GM19239 (cell line): Measurements from ENCODE around the gene DDR1.
"Not testable (repeated sequence)": the region's sequence is repeated elsewhere in the genome, so short reads cannot be mapped to it uniquely, and the experiment has no call there.

ENCODE experiments used
- DNase-seq: peaks from one replicate; pipeline ENCODE4 v3.0.0; 2011; ENCODE audit warnings: low spot score; ENCODE audit not compliant: insufficient read length
- FAIRE-seq: peaks from 2 replicates; lab custom pipeline; 2011; peaks lifted over from hg19 to GRCh38; lab: Jason Lieb, UNC

The DDR1 gene

GRCh38 chr6:30913721-30914075 lies 29.4 kb downstream of the DDR1 start:
- FAIRE-seq (no peak), DNase-seq (no peak)

GRCh38 chr6:30914076-30914853 lies 29.9 kb downstream of the DDR1 start, which contains the start of gene VARS2:
VARS2 (plus strand) TSS chr6:30914238; CDS start chr6:30914837, 599 bp downstream.
- peak; percentile 98 for DNase-seq
- FAIRE-seq: peak; percentile 84

- DNase-seq (no peak), FAIRE-seq (no peak)
Observed at GRCh38 chr6:30914854-30915590, 30.7 kb downstream of the DDR1 start.

- DNase-seq (peak; percentile 64), FAIRE-seq (peak; percentile 76)
Observed at GRCh38 chr6:30915591-30915946, 31.2 kb downstream of the DDR1 start.

GRCh38 chr6:30917041-30917440 lies 32.7 kb downstream of the DDR1 start:
- FAIRE-seq (no peak), DNase-seq (no peak)

GRCh38 chr6:30917487-30917886 lies 33.2 kb downstream of the DDR1 start:
- FAIRE-seq (no peak), DNase-seq (no peak)

- no peak for FAIRE-seq
- DNase-seq: no peak
Observed at GRCh38 chr6:30918670-30919069, 34.4 kb downstream of the DDR1 start.

- FAIRE-seq (no peak), DNase-seq (no peak)
Observed at GRCh38 chr6:30922447-30922852, 38.1 kb downstream of the DDR1 start.

GRCh38 chr6:30924040-30924627 lies 39.8 kb downstream of the DDR1 start:
- FAIRE-seq, DNase-seq: not testable (repeated sequence)

- FAIRE-seq (no peak), DNase-seq (no peak)
Observed at GRCh38 chr6:30926644-30927043, 42.3 kb downstream of the DDR1 start.

- FAIRE-seq, DNase-seq: not testable (repeated sequence)
Observed at GRCh38 chr6:30927080-30927479, 42.8 kb downstream of the DDR1 start.

GRCh38 chr6:30928677-30929076 lies 44.4 kb downstream of the DDR1 start:
- DNase-seq (no peak), FAIRE-seq (no peak)

GRCh38 chr6:30930506-30930905 lies 46.2 kb downstream of the DDR1 start:
- FAIRE-seq: no peak

GRCh38 chr6:30931272-30931671 lies 47.0 kb downstream of the DDR1 start:
- DNase-seq: no peak
- FAIRE-seq: no peak

More at GRCh38 chr6:30930506-30930905, 46.2 kb downstream of the DDR1 start:
- DNase-seq: no peak

- FAIRE-seq (no peak), DNase-seq (no peak)
Observed at GRCh38 chr6:30931969-30932645, 47.8 kb downstream of the DDR1 start, which contains the start of gene SFTA2. SFTA2 (minus strand) TSS chr6:30932170; CDS start chr6:30932096, 74 bp downstream.

GRCh38 chr6:30932665-30933365 lies 48.5 kb downstream of the DDR1 start:
- DNase-seq (no peak), FAIRE-seq (no peak)

GRCh38 chr6:30935018-30935417 lies 50.7 kb downstream of the DDR1 start:
- no peak for FAIRE-seq

GRCh38 chr6:30937265-30937664 lies 52.9 kb downstream of the DDR1 start:
- DNase-seq (no peak), FAIRE-seq (no peak)

More at GRCh38 chr6:30935018-30935417, 50.7 kb downstream of the DDR1 start:
- no peak for DNase-seq

GRCh38 chr6:30938730-30939129 lies 54.4 kb downstream of the DDR1 start:
- no peak for DNase-seq
- FAIRE-seq: no peak

GRCh38 chr6:30939473-30939872 lies 55.2 kb downstream of the DDR1 start:
- DNase-seq (no peak), FAIRE-seq (no peak)
